Pancreas (tissue), 10 donors: ENCODE results near the gene TMED6. TPM values are rescaled to one million over a fixed set of nuclear protein-coding genes. Genes with fewer than 3 reads are reported as not detected.

Experiments
- ATAC-seq, 4 donors: fragments of 200-7000 bp; cut with Tn5 transposase; one replicate each; pipeline versions ENCODE4 v1.8.0 to v1.9.1; 2020; ENCODE audit warnings: mild to moderate bottlenecking in 4 of 4, moderate library complexity in 4 of 4
- DNase-seq, 6 donors: peaks; one replicate each; pipeline ENCODE4 v3.0.0-alpha.2; 2020
- FAIRE-seq: peaks from 2 replicates; lab custom pipeline; 2012; peaks lifted over from hg19 to GRCh38; lab: Jason Lieb, UNC
- H3K27ac ChIP-seq, 4 donors: fragments of 200-600 bp; sonication (generic); 1 replicate in 3 of 4; 2 replicates in 1 of 4; pipeline versions ENCODE4 v1.5.0 to v1.8.0; 2020
- H3K27me3 ChIP-seq, 4 donors: fragments of 200-600 bp; one replicate each; pipeline ENCODE4 v1.8.0; 2021
- H3K36me3 ChIP-seq, 3 donors: fragments of 200-600 bp; sonication (generic) in 1 of 3; one replicate each; pipeline versions ENCODE4 v1.5.0 to v1.8.0; 2020 to 2021
- H3K4me1 ChIP-seq, 3 donors: fragments of 200-600 bp; one replicate each; pipeline ENCODE4 v1.8.0; 2021
- H3K4me3 ChIP-seq, 4 donors: fragments of 200-600 bp; sonication (generic) in 2 of 4; one replicate each; pipeline versions ENCODE4 v1.5.0 to v1.8.0; 2020 to 2021
- H3K9me3 ChIP-seq, 4 donors: fragments of 200-600 bp; one replicate each; pipeline ENCODE4 v1.8.0; 2021
- WGBS, 2 donors: extraction: QIAGEN DNeasy Blood & Tissue Kit; methylation state at CpG; one replicate each; pipeline ENCODE4 v1.1.7; 2013; 5-methylcytosine and 5-hydroxymethylcytosine counted together
- intact Hi-C, 3 donors: fragments of 100-400 bp; cut with DNase I; formaldehyde crosslinking; loops; one replicate each; pipeline versions ENCODE4 v1.11.1 to v1.14.2; 2022
- polyA plus RNA-seq, 2 donors: library from polyadenylated mRNA; stranded (reverse); fragments of 200-250 nt; gene quantifications; one replicate each; pipeline ENCODE4 v1.2.3, GENCODE V29; 2013
- total RNA-seq, 6 donors: library from RNA; stranded (reverse); fragmentation: NEBNext Ultra II Directional in 4 of 6; extraction: Animal tissue kit (Norgen Biotek cat#: 25700) in 4 of 6; gene quantifications; one replicate each; pipeline versions ENCODE4 v1.2.1 to v1.2.4, GENCODE V29; 2021 to 2023
- TF ChIP-seq, protein P1 (sequence below), 4 donors: fragments of 200-600 bp; sonication (generic) in 3 of 4; IDR thresholded peaks; one replicate each; pipeline versions ENCODE4 v1.5.0 to v1.8.0; 2021; ENCODE audit warnings: antibody characterized with exemption in 4 of 4
- donor health status: healthy with polysubstance abuse.
- donor health status: DM: no; HTN: no; CAD: no; lungs with moderate emphysema.
- donor health status: DM: no; HTN: no; CAD: no.
- donor health status: control.
- donor health status: control.
- donor health status: Bipolar disorder and iron deficiency.
- donor health status: DM: yes; HTN: yes; CAD: no.
- donor health status: DM: no; HTN: no; CAD: no.
- donor health status: DM: no; HTN: no; CAD: no.
- donor health status: DM: yes; HTN: yes; CAD: no.

Gene TMED6
- total and polyA plus RNA-seq, 8 donors = 5.2 to 94.7 (median 43.6) TPM

DNA sequence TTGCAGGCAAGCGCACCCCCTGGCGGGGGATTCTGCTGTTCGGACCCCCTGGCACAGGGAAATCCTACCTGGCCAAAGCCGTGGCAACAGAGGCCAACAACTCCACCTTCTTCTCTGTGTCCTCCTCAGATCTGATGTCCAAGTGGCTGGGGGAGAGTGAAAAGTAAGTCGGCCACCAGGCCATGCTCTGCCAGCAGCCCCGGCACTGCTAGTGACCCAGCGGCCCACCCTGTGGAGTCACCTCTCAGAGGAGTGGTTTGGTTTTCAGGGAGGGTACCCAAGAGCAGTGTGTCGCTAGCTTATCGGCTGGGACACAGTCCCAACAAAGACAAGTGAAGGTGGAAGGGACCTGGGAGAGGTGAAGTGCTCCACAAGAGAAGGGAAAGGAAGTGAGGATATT, 32.2 kb downstream of the TMED6 start:
- H3K4me1 ChIP-seq = peaks cover 13 to 22% (median 20%) of the 10 kb centered on the region in 3 donors
- peak in 1 of 6 donors; percentile 28 for DNase-seq
- peaks cover 9 to 69% (median 48%) of the 10 kb centered on the region in 3 donors for H3K36me3 ChIP-seq
- H3K27ac ChIP-seq = no peak overlapping the region
- no peaks in the 10 kb centered on the region for H3K9me3 ChIP-seq
- TF ChIP-seq, protein P1, sequence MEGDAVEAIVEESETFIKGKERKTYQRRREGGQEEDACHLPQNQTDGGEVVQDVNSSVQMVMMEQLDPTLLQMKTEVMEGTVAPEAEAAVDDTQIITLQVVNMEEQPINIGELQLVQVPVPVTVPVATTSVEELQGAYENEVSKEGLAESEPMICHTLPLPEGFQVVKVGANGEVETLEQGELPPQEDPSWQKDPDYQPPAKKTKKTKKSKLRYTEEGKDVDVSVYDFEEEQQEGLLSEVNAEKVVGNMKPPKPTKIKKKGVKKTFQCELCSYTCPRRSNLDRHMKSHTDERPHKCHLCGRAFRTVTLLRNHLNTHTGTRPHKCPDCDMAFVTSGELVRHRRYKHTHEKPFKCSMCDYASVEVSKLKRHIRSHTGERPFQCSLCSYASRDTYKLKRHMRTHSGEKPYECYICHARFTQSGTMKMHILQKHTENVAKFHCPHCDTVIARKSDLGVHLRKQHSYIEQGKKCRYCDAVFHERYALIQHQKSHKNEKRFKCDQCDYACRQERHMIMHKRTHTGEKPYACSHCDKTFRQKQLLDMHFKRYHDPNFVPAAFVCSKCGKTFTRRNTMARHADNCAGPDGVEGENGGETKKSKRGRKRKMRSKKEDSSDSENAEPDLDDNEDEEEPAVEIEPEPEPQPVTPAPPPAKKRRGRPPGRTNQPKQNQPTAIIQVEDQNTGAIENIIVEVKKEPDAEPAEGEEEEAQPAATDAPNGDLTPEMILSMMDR (IDR thresholded peaks at IDR 0.05) = no peak
- no peak overlapping the region for H3K4me3 ChIP-seq
- no peak for FAIRE-seq
- H3K27me3 ChIP-seq = no peaks in the 10 kb centered on the region
- WGBS, 2 donors = 89 to 90% methylated on average over 9 of the region's 9 CpGs
- intact Hi-C loops = no loop called here
- no peak for ATAC-seq

DNA sequence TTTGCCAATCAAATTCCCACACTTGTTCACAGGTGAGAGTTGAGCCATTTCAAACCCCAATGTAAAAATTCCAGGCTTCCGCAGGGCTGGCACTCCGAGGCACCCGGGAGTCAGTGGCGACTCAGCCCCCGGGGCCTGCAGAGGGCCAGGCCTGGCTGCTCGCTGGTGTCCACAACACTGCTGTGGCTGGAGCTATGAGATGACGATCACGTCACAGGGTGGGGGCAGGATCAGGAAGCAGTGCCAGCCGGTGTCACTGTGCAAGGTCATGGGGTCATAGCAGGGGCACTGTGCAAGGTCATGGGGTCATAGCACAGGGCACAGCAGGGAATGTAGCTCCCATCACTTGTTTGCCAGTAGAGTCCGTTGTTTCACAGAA, 32.7 kb downstream of the TMED6 start:
- ATAC-seq (no peak), FAIRE-seq (no peak), DNase-seq (peak in 1 of 6 donors; percentile 37)
- H3K9me3 ChIP-seq = no peaks in the 10 kb centered on the region
- H3K36me3 ChIP-seq = peaks cover 9 to 65% (median 48%) of the 10 kb centered on the region in 3 donors
- WGBS, 2 donors = 84 to 85% methylated on average over 10 of the region's 10 CpGs
- peak overlapping the region in 1 of 4 donors; percentile 39 for H3K27ac ChIP-seq
- TF ChIP-seq, protein P1 (IDR thresholded peaks at IDR 0.05) = no peak
- intact Hi-C loops = no loop called here
- peaks cover 13 to 22% (median 17%) of the 10 kb centered on the region in 3 donors for H3K4me1 ChIP-seq
- H3K27me3 ChIP-seq = no peaks in the 10 kb centered on the region
- H3K4me3 ChIP-seq = no peak overlapping the region

DNA sequence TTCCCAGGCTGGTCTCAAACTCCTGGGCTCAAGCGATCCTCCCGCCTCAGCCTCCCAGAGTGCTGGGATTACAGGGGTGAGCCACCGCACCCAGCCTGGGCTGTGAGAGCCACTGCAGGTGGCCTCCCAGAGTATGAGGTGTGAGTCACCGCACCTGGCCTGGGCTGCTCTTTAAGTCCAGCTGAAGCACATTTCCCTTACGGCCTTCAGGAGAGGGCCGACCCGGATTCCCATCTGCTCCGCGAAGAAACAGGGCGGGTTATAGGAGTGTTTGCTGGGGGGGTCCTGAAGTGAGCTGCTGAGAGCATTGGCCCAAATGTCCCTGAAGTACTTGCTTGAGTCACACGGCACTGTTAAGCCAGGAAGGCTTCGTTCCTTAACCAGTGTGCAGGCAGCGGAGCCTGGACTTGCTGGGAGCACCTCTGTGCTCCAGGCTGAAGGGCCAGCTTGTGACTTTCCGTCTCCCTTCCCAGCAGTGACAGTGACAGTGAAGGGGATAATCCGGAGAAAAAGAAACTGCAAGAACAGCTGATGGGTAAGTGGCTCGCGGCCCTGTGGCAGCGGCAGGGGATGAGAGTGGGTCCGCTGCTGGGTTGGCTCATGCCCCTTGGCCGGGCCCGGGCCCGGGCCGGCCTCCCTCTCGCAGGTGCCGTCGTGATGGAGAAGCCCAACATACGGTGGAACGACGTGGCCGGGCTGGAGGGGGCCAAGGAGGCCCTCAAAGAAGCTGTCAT, 33.2 kb downstream of the TMED6 start:
- WGBS, 2 donors = 77 to 81% methylated on average over 30 of the region's 30 CpGs
- intact Hi-C loops = no loop called here
- FAIRE-seq = no peak
- ATAC-seq = peak; percentile 64 to 74 (median 67)
- no peaks in the 10 kb centered on the region for H3K9me3 ChIP-seq
- peaks cover 9 to 59% (median 45%) of the 10 kb centered on the region in 3 donors for H3K36me3 ChIP-seq
- no peaks in the 10 kb centered on the region for H3K27me3 ChIP-seq
- H3K4me3 ChIP-seq = no peak overlapping the region
- peak overlapping the region in 3 of 4 donors; percentile 5 to 39 (median 37) for H3K27ac ChIP-seq
- TF ChIP-seq, protein P1 (IDR thresholded peaks at IDR 0.05) = no peak
- peak in 5 of 6 donors; percentile 70 to 85 (median 79) for DNase-seq
- H3K4me1 ChIP-seq = peaks cover 13 to 22% (median 18%) of the 10 kb centered on the region in 3 donors

DNA sequence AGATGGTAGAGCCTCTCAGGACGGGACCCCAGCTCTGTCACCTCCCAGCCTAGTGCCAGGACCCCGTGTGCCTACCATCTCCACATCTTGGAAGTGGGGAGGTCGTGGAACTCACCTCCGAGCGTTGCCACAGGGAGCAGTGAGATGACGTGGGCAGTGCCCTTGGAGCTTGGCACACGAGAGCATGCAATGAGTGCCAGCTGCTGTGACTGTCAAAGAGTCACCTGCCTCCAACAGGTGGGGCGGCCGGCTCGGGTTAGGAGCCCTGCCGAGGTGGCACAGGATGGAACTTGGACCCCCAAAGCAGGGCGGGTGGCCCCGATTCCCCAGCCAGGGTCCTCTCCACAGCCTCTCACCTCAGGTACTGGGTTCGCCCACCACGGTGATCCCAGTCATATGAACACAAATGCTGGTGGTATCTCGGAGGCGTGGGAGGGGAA, 35.0 kb downstream of the TMED6 start:
- Histone ChIP-seq H3K4me3 (no peak overlapping the region), H3K27ac (peak overlapping the region; percentile 21 to 87 (median 70)), H3K4me1 (peaks cover 19 to 32% (median 27%) of the 10 kb centered on the region in 3 donors), H3K9me3 (no peaks in the 10 kb centered on the region), H3K36me3 (peaks cover 9 to 42% (median 28%) of the 10 kb centered on the region in 3 donors), H3K27me3 (no peaks in the 10 kb centered on the region)
- 51 to 58% methylated on average over 17 of the region's 17 CpGs for WGBS, 2 donors
- ATAC-seq = peak; percentile 77 to 83 (median 80)
- FAIRE-seq = no peak
- intact Hi-C loops = no loop called here
- TF ChIP-seq, protein P1 (IDR thresholded peaks at IDR 0.05) = no peak
- DNase-seq = peak; percentile 59 to 92 (median 88)
